NOMO-1 treated with dmso at 0.1 percent for 144 hours (cell line): Measurements from ENCODE around the gene CEP97.
"Not testable (repeated sequence)": the region's sequence is repeated elsewhere in the genome, so short reads cannot be mapped to it uniquely, and the experiment has no call there.

Source experiments
- DNase-seq: peaks from one replicate; lab custom pipeline; 2025; ENCODE audit not compliant: unreplicated experiment; lab: John Stamatoyannopoulos, UW

The CEP97 gene

DNA sequence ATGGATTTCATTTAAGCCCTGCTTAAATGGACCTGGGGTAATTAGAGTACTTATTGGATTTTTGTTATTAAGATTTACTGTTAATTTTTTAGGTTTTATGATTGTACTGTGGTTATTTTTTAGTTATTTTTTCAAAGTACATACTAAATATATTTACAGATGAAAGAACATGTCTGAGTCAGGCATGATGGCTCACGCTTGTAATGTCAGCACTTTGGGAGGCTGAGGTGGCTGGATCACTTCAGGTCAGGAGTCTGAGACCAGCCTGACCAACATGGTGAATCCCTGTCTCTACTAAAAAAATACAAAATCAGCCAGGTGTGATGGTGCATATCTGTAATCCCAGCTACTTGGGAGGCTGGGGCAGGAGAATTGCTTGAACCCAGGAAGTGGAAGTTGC is 21.7 kb upstream of the CEP97 start:
- no peak for DNase-seq

DNA sequence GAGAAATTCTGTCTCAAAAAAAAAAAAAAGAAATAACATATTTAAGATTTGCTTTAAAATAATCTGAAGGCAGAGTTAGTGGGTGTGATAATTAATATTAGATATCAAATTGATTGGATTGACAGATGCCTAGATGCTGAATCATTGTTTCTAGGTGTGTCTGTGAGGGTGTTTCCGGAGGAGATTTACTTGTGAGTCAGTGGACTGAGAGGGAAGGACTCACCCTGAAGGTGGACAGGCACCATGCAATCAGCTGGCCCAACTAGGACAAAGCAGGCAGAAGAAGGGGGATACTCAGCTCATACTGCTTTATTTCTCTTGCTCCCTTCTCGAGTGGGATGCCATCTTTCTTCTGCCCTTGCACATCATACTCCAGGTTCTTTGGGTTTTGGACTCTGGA is 21.2 kb upstream of the CEP97 start:
- DNase-seq: no peak

DNA sequence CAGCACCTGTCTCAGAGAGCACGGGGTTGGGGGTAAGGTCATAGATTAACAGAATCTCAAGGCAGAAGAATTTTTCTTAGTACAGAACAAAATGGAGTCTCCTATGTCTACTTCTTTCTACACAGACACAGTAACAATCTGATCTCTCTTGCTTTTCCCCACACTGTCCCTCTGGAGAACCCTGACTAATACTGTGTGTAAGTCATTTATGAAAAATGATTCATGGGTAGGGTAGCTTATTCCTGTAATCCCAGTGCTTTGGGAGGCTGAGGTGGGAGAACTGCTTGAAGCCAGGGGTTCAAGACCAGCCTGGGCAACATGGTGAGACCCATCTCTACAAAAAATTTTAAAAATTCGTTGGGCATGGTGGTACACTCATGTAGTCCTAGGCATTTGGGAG is 19.8 kb upstream of the CEP97 start:
- not testable (repeated sequence) for DNase-seq

DNA sequence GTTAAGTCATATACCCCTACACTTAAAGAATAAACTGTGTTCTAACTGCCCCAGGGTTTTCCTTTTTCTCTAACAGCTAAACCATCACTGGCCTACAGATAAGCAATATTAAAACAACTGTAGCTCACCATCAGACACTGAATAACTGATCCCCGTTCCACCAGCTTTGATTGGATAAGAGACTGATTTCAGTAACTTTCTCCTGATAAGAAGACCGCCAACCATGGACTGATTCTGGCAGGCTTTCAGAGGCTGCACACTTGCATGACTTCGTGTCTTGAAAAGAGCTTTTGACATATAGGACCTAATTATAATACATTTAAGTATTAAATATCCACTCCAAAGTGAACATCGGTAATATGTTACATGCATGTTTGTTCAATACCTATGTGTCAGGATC is 15.3 kb upstream of the CEP97 start:
- DNase-seq: no peak

DNA sequence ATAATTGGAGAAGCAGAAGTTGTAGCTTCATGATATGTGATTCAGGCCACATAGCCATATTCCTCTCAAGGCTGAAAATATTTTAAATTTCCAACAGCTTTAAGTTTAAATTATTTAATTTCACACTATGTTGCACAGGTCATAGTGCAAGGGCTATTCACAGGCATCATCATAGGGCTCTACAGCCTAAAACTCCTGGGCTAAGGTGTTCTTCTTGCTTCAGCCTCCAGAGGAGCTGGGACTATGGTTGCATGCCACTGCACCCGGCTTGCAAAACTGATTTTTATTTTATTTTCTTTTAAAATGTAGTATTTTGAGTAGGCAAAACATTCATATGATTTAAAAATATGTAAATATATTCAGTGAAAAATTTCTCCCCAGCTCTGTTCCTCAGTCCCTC is 6.0 kb upstream of the CEP97 start:
- DNase-seq: no peak

DNA sequence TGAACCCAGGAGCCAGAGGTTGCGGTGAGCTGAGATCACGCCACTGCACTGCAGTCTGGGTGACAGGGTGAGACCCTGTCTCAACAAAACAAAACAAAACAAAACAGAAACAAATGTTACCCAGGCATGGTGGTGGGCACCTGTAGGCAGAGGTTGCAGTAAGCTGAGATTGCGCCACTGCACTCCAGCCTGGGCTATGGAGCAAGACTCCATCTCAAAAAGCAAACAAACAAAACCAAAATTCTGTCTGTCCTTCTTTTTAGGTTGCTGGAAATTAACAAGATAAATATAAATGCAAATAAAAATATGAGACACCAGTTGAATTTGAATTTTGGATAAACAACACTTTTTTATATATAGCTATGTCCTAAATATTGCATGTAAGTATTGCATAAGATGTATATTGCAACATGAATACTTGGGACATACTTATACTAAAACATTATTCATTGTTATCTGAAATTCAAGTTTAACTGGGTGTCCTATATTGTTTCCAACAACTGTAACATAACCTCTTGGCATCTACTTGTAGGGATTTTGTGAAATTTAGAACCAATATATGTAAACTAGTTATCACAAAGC is 4.7 kb upstream of the CEP97 start:
- DNase-seq: no peak

DNA sequence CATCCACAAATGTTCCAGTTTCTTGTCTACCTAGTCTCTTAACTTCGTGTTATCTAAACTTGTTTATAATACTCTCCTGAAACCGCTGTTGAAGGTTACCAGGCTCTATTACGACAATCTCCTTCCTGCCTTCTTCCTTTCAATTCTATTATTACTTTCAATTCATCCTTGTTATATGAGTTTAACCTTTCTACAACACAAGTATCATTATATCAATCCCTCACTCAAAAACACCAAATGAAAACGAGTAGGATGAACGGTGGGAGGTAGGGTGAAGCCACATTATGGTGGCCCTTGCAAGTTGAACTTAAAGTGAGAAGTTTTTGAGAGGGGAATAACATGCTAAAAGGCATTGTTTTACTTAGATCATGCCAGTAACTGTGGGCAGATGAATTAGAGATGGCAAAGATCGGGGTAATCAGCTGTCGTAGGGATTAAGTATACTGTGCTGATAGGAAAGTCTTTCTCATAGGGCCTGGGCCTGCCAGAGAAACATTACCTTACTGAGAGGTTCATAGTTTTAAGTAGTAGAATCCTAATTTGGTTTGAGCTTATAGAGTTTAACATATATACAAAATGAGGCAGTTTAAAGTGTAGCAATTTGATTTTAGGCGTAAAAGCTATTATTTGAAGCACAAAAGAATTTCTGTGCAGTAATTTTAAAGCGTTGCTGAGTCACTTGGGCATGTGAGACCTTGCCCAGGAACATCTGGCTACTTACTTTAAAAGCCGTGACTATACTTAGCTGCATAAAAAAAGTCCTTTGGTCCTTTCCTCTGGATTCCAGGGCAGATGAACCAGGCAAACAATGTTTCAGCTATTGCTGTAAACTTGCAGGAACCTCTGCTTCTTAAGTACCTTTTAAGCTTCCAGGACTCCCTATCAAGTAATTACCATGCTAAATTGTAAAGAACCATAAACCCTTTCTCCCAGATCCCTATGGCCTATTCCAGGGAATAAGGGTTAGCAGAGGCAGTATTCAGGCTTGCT is 3.3 kb upstream of the CEP97 start:
- DNase-seq: no peak

DNA sequence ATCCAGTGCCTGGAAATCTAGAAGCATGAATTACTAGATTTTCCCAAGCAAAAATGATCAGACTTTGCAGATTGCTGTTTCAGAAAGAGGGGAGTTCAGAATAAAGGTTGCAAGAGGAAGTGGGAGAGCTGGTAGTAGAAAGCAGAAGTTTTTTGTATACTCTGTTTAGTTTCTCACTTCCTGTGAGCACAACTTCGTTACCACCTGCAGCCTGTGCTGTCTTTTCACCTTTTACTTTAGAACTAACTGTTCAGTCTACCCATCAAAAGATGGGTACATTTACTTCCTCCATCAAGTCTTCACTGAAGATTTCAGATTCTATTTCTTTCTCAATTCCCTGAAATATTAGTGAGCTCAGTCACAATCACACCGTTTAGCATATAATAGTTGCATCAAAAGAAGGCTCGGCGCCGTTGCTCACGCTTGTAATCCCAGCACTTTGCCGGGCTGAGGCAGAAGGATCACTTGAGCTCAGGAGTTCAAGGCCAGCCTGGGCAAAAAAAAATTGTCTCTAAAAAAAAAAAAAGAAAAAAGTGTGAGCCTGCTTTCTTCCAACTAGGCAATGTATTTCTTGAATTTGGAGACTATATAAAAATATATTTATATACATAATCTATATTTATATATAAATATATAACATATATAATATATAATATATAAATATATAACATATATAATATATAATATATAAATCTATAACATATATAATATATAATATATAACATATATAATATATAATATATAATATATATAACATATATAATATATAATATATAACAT is 1.8 kb upstream of the CEP97 start:
- peak; percentile 50 for DNase-seq

DNA sequence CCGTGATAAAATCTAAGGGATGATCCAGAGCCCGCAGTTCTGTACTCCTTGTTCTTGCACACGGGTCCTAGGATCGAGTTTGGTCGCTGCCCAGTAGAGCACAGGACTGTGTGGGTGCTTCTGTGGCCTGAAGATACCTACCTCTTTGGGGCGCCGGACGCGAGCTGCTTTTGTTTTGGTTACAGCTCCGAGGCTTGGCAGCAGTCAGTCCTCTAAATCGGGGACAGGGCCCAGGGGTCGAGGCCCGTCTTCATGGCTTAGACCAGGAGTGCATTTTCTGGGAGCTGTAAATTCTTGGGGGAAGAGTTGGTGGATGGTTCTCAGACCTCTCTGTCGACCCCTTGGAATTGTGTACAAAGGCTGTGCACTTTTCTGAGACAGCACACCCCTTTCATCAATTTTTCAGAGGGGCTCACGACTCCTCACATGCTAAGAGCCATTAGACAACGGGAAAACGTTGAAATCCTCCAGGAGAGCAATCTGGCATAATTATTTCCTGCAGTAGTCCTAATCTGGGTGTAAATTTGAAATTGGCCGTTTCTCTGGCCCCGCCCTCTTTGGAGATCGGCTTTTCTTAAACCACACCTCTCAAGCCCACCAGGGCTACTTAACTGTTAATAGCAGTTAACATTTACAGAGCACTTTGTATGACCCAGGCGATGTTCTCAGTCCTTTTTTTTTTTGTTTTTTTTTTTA is 928 bp downstream of the CEP97 start:
- no peak for DNase-seq

DNA sequence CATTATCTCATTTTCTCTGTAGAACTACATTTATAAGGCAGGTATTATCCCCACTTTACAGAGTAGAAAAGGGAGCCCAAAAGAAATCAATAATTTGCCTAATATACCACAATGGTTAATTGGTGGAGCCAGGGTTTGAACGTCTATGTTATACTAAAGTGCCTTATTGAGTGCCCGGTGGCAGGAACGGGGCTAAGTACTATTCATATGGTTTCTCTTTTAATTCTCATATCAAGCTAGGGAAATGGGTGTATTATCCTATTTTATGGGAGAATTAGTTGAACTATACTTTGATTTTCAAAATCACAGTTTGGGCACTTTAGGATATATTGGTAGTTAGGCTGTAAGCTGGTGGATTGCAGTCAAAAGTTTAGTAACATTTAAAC is 1.5 kb downstream of the CEP97 start:
- no peak for DNase-seq

DNA sequence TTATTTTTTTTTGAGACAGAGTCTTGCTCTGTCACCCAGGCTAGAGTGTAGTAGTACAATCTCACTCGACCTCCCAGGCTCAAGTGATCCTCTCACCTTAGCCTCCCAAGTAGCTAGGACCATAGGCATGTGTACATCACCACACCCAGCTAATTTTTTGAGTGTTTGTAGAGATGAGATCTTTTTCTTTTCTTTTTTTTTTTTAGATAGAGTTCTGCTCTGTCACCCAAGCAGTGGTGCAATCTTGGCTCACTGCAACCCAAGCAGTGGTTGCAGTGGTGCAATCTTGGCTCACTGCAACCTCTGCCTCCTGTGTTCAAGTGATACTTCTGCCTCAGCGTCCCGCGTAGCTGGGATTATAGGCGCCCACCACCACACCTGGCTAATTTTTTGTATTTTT is 5.2 kb downstream of the CEP97 start:
- no peak for DNase-seq

DNA sequence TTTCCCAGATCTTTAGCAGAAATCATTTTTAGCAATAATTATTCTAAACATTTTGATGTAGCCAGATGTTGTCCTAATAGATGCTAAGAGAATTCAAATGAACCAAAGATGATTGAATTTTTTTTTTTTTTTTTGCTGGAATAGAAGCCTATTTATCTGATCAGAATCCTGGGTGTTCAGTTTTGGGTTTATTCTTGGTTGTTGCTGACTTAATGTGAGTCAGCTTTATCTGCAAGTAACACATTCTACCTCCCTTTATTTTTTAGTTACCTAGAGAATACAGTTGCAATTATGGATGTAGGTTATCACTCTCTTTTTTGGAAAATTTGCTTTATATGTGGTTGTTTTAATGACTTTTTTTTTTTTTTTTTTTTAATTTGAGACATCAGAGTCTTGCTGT is 6.4 kb downstream of the CEP97 start:
- DNase-seq: no peak

DNA sequence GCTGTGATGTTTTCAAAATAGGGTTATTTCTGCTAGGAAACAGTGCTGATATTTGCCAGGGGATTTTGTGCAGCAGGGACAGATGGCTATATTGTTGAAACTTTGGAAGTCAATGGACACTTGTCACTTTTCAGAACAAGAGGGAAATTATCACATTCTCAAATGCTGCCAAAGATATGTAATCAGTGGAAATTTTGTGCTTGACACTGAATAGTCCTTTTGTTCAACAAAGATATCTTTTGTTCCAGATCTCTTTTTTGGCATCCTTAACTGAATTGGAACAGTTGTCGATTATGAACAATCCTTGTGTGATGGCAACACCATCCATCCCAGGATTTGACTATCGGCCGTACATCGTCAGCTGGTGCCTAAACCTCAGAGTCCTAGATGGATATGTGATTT is 7.8 kb downstream of the CEP97 start:
- no peak for DNase-seq

DNA sequence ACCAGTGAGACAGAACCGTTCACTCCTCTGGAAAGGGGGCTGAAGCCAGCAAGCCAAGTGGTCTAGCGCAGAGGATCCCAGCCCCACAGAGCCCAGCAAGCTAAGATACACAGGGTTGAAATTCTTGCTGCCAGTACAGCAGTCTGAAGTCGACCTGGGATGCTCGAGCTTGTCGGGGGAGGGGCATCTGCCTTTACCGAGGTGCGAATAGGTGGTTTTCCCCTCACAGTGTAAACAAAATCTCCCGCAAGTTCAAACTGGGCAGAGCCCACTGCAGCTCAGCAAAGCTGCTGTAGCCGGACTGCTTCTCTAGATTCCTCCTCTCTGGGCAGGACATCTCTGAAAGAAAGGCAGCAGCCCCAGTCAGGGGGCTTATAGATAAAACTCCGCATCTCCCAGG is 11.4 kb downstream of the CEP97 start:
- DNase-seq: no peak

DNA sequence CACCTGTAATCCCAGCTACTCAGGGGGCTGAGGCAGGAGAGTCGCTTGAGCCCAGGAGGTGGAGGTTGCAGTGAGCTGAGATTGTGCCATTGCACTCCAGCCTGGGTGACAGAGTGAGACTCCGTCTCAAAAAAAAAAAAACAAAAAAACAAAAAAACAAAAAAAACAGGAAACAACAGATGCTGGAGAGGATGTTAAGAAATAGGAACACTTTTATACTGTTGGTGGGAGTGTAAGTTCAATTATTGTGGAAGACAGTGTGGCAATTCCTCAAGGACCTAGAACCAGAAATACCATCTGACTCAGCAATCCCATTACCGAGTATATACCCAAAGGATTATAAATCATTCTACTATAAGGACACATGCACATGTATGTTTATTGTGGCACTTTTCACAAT is 17.5 kb downstream of the CEP97 start:
- not testable (repeated sequence) for DNase-seq

DNA sequence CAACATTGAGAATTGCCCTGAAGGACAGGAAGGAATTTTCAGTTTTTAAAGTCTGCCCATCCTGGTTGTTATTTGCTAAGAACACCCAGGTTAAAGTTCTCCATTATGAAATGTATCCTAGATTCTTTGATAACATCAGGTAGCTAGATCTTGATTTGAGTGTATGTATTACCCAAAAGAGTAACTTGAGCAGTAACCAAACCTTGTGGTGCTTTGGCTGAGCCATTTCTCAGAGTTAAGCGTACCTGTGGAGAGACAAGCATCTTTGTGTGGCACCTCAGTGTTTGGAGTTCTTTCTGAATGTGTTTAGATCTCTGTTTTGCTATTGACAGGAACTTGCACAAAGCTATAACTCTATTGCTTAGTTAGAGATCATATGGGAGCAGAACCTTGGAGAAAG is 20.4 kb downstream of the CEP97 start:
- DNase-seq: no peak

DNA sequence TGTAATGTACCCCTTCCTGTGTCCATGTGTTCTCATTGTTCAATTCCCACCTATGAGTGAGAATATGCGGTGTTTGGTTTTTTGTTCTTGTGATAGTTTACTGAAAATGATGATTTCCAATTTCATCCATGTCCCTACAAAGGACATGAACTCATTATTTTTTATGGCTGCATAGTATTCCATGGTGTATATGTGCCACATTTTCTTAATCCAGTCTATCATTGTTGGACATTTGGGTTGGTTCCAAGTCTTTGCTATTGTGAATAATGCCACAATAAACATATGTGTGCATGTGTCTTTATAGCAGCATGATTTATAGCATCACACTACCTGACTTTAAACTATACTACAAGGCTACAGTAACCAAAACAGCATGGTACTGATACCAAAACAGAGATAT is 21.5 kb downstream of the CEP97 start:
- DNase-seq: not testable (repeated sequence)

DNA sequence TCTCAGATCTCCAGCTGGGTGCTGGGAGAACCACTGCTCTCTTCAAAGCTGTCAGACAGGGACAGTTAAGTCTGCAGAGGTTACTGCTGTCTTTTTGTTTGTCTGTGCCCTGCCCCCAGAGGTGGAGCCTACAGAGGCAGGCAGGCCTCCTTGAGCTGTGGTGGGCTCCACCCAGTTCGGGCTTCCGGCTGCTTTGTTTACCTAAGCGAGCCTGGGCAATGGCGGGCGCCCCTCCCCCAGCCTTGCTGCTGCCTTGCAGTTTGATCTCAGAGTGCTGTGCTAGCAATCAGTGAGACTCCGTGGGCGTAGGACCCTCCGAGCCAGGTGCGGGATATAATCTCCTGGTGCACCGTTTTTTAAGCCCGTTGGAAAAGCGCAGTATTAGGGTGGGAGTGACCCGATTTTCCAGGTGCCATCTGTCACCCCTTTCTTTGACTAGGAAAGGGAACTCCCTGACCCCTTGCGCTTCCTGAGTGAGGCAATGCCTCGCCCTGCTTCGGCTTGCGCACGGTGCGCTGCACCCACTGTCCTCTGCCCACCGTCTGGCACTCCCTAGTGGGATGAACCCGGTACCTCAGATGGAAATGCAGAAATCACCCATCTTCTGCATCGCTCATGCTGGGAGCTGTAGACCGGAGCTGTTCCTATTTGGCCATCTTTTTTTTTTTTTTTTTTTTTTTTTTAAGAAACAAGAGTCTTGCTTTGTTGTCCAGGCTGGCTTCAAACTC is 29.1 kb downstream of the CEP97 start:
- DNase-seq: not testable (repeated sequence)

DNA sequence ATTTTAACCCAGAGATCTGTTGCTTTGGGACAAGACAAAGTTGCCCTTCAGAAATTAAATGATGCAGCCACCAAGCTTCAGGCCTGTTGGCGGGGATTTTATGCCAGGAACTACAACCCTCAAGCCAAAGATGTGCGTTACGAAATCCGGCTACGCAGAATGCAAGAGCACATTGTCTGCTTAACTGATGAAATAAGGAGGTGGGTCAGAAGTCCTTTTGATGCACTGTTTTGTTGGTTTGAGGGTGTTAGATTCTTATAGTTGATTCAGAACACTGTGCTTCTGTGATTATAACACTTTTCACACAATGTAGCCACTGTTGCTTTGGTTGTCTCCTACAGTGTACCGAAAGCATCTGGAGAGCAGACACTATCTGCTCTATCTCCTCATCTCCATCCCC is 33.8 kb downstream of the CEP97 start:
- DNase-seq: no peak

DNA sequence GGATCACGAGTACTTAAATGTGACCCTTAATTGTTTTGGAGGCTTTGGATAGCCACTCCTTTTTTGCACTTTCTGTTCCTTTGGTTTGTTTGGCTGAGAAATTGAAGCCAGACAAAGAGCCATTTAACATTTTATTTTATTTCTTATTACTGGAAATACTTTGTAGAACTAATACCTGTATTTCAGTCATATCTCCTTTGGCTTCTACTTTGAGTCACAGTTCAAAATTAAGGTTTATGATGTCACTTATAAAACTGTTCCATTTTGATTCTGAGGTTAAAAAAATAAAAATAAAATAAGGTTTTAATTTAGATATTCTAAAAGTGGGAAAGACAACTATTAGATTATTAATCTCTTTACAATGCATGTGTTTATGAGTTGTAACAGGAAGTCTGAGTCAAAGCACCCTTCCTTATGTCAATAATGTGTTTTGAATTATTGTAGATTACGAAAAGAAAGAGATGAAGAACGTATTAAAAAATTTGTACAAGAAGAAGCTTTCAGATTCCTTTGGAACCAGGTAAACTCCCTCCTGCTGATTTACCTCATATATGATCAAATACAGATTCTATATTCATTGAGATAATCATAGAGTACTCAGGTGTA is 37.7 kb downstream of the CEP97 start:
- no peak for DNase-seq
